Heart left ventricle (tissue), 16 donors: ENCODE data around the gene MICALL2. TPM values are rescaled to one million over a fixed set of nuclear protein-coding genes. Genes with fewer than 3 reads are reported as not detected.

Source experiments
- ATAC-seq, 4 donors: fragments of 200-7000 bp; cut with Tn5 transposase; one replicate each; pipeline ENCODE4 v1.9.1; 2020 to 2022; ENCODE audit warnings: moderate library complexity in 4 of 4, mild to moderate bottlenecking in 3 of 4, moderate number of reproducible peaks in 1 of 4
- DNase-seq, 5 donors: peaks; one replicate each; pipeline ENCODE4 v3.0.0-alpha.2; 2020
- H3K27ac ChIP-seq, 12 donors: fragments of 200-600 bp; sonication (generic) in 4 of 12; one replicate each; pipeline versions ENCODE4 v1.5.0 to v1.8.0; 2016 to 2022; ENCODE audit warnings: mild to moderate bottlenecking in 2 of 12
- H3K27me3 ChIP-seq, 9 donors: fragments of 200-600 bp; sonication (generic) in 2 of 9; one replicate each; pipeline versions ENCODE4 v1.5.1 to v1.8.0; 2016 to 2022; ENCODE audit warnings: mild to moderate bottlenecking in 3 of 9
- H3K36me3 ChIP-seq, 9 donors: fragments of 200-600 bp; sonication (generic) in 2 of 9; one replicate each; pipeline versions ENCODE4 v1.5.0 to v1.8.0; 2018 to 2022; ENCODE audit warnings: mild to moderate bottlenecking in 2 of 9
- H3K4me1 ChIP-seq, 12 donors: fragments of 200-600 bp; sonication (generic) in 4 of 12; one replicate each; pipeline versions ENCODE4 v1.5.0 to v1.8.0; 2016 to 2022; ENCODE audit warnings: mild to moderate bottlenecking in 3 of 12
- H3K4me3 ChIP-seq, 12 donors: fragments of 200-600 bp; sonication (generic) in 4 of 12; one replicate each; pipeline versions ENCODE4 v1.5.0 to v1.8.0; 2017 to 2022; ENCODE audit warnings: mild to moderate bottlenecking in 9 of 12, moderate library complexity in 4 of 12
- H3K9me3 ChIP-seq, 12 donors: fragments of 200-600 bp; sonication (generic) in 4 of 12; one replicate each; pipeline versions ENCODE4 v1.5.0 to v1.8.0; 2016 to 2022; ENCODE audit warnings: mild to moderate bottlenecking in 1 of 12
- CTCF ChIP-seq, 12 donors: fragments of 200-600 bp; sonication (generic) in 4 of 12; IDR thresholded peaks; one replicate each; pipeline versions ENCODE4 v1.5.0 to v1.8.0; 2018 to 2022; ENCODE audit warnings: antibody characterized with exemption in 12 of 12, mild to moderate bottlenecking in 5 of 12
- POLR2A ChIP-seq, 2 donors: fragments of 450-650 bp; IDR thresholded peaks; one replicate each; pipeline ENCODE4 v1.6.1; 2017; ENCODE audit warnings: antibody characterized with exemption in 2 of 2, mild to moderate bottlenecking in 2 of 2, moderate library complexity in 2 of 2
- WGBS, 4 donors: extraction: QIAGEN DNeasy Blood & Tissue Kit in 2 of 4; methylation state at CpG; one replicate each; pipeline versions ENCODE4 v1.1.5 to v1.1.7; 2013 to 2018; 5-methylcytosine and 5-hydroxymethylcytosine counted together
- intact Hi-C, 10 donors: fragments of 100-400 bp; cut with DNase I; formaldehyde crosslinking; loops; one replicate each; pipeline versions ENCODE4 v1.11.1 to v1.14.2; 2022
- polyA plus RNA-seq, 2 donors: library from polyadenylated mRNA; stranded (reverse); fragments of 200-250 nt; gene quantifications; one replicate each; pipeline ENCODE4 v1.2.3, GENCODE V29; 2013
- total RNA-seq, 9 donors: library from RNA; depleted of rRNA in 2 of 9; stranded (reverse); fragments of >200 nt in 2 of 9; fragmentation: NEBNext Ultra II Directional in 3 of 9; extraction: Animal tissue kit (Norgen Biotek cat#: 25700) in 3 of 9; gene quantifications; one replicate each; pipeline versions ENCODE4 v1.1.0 to v1.2.4, GENCODE V29; 2016 to 2023
- donor health status: ischemic (EF 13 %, LVEDD 7.1; RV severe dilation, severe dysfunction).
- donor health status: healthy with polysubstance abuse.
- donor health status: DM: no; HTN: yes; CAD: no.
- donor health status: DM: no; HTN: no; CAD: no.
- donor health status: ischemic (EF 25% LVEDD 6.9; RV normal size, moderate dysfunction).
- donor health status: ischemic (EF 25% LVEDD 5.7; RV mildly dilated, moderate dysfunction).
- donor health status: healthy.
- donor health status: DM: yes; HTN: yes; CAD: no.
- donor health status: ischemic (EF 35%, LVEDD 5.7; RV mildly dilated, moderate dysfunction).
- donor health status: nonischemic (EF 11% LVEDD 7.7; RV severe dilation, severe dysfunction).
- donor health status: DM: yes; HTN: yes; CAD: no.
- donor health status: PGD.
- donor health status: ischemic (EF 29% LVEDD 5.4; RV normal size, mild dysfunction).
- donor health status: nonischemic (EF 23%, LVEDD 6.1; RV moderate dilation, normal function).

The MICALL2 gene
- total and polyA plus RNA-seq, 11 donors: 2.5 to 18.3 (median 8.4) TPM

GRCh38 chr7:1393421-1393820 is 65.8 kb downstream of the MICALL2 start:
- ATAC-seq: no peak
- DNase-seq: peak in 1 of 5 donors; percentile 9
- Histone ChIP-seq H3K9me3 (peaks cover 0 to 25% (median 7%) of the 10 kb centered on the region in 12 donors), H3K4me1 (no peaks in the 10 kb centered on the region), H3K27me3 (peaks cover 0 to 53% (median 4%) of the 10 kb centered on the region in 9 donors), H3K27ac (no peak overlapping the region), H3K36me3 (no peaks in the 10 kb centered on the region), H3K4me3 (no peak overlapping the region)
- TF ChIP-seq POLR2A (IDR thresholded peaks at IDR 0.05): no peak
- TF ChIP-seq CTCF (IDR thresholded peaks at IDR 0.05): no peak
- 74 to 85% (median 81%) methylated on average over 7 of the region's 7 CpGs for WGBS, 4 donors
- intact Hi-C loops: no loop called here

- TF ChIP-seq POLR2A (IDR thresholded peaks at IDR 0.05) (no peak), CTCF (IDR thresholded peaks at IDR 0.05) (no peak)
- peak in 1 of 5 donors; percentile 1 for DNase-seq
- Histone ChIP-seq H3K27ac (no peak overlapping the region), H3K36me3 (no peaks in the 10 kb centered on the region), H3K4me1 (no peaks in the 10 kb centered on the region), H3K27me3 (peaks cover 0 to 62% (median 7%) of the 10 kb centered on the region in 9 donors), H3K9me3 (peaks cover 0 to 25% (median 7%) of the 10 kb centered on the region in 12 donors), H3K4me3 (no peak overlapping the region)
- ATAC-seq: no peak
- WGBS, 4 donors: 85 to 90% (median 89%) methylated on average over 4 of the region's 4 CpGs
- intact Hi-C loops: no loop called here
Observed at GRCh38 chr7:1392556-1392955, 66.7 kb downstream of the MICALL2 start.

- intact Hi-C loops: no loop called here
- DNase-seq: no peak
- no peak for ATAC-seq
- Histone ChIP-seq H3K27me3 (peaks cover 3 to 72% (median 12%) of the 10 kb centered on the region in 9 donors), H3K4me1 (no peaks in the 10 kb centered on the region), H3K4me3 (no peak overlapping the region), H3K9me3 (peaks cover 0 to 25% (median 7%) of the 10 kb centered on the region in 12 donors), H3K36me3 (no peaks in the 10 kb centered on the region), H3K27ac (no peak overlapping the region)
- 82 to 92% (median 86%) methylated on average over 4 of the region's 4 CpGs for WGBS, 4 donors
- TF ChIP-seq CTCF (IDR thresholded peaks at IDR 0.05): no peak
Observed at GRCh38 chr7:1391449-1391848, 67.8 kb downstream of the MICALL2 start.

- ATAC-seq (no peak), DNase-seq (peak in 1 of 5 donors; percentile 5)
- Histone ChIP-seq H3K36me3 (no peaks in the 10 kb centered on the region), H3K27ac (no peak overlapping the region), H3K9me3 (peaks cover 0 to 14% (median 7%) of the 10 kb centered on the region in 12 donors), H3K4me3 (no peak overlapping the region), H3K4me1 (no peaks in the 10 kb centered on the region), H3K27me3 (peaks cover 6 to 72% (median 25%) of the 10 kb centered on the region in 9 donors)
- intact Hi-C loops: no loop called here
- TF ChIP-seq CTCF (IDR thresholded peaks at IDR 0.05) (no peak), POLR2A (IDR thresholded peaks at IDR 0.05) (no peak)
- 65 to 76% (median 69%) methylated on average over 26 to 29 of the region's 29 CpGs for WGBS, 4 donors
Observed at GRCh38 chr7:1388703-1389335, 70.5 kb downstream of the MICALL2 start.
